Cardiac atrium fibroblast (primary cell): Measurements from ENCODE around the gene GLUD2. TPM values are rescaled to one million over a fixed set of nuclear protein-coding genes. Genes with fewer than 3 reads are reported as not detected.

Experiments
- total RNA-seq: library from RNA; depleted of rRNA; stranded (reverse); fragments of >200 nt; gene quantifications from 2 replicates; pipeline ENCODE4 v1.2.3, GENCODE V29; 2015

Gene GLUD2
- 0.90 and 2.1 TPM in 2 replicates for total RNA-seq

DNA sequence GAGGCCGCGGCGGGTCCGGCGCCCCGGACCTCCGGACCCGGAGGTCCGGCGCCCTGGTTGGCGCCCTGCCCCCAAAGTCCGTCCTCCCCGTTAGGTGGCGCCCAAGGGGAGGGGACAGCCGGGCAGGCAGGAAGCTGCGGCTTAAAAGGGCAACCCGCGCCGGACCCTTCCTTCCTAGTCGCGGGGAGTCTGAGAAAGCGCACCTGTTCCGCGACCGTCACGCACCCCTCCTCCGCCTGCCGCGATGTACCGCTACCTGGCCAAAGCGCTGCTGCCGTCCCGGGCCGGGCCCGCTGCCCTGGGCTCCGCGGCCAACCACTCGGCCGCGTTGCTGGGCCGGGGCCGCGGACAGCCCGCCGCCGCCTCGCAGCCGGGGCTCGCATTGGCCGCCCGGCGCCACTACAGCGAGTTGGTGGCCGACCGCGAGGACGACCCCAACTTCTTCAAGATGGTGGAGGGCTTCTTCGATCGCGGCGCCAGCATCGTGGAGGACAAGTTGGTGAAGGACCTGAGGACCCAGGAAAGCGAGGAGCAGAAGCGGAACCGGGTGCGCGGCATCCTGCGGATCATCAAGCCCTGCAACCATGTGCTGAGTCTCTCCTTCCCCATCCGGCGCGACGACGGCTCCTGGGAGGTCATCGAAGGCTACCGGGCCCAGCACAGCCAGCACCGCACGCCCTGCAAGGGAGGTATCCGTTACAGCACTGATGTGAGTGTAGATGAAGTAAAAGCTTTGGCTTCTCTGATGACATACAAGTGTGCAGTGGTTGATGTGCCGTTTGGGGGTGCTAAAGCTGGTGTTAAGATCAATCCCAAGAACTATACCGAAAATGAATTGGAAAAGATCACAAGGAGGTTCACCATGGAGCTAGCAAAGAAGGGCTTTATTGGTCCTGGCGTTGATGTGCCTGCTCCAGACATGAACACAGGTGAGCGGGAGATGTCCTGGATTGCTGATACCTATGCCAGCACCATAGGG lies at the start of gene GLUD2:
GLUD2 (plus strand) TSS at position 170 of the 979 bp plus-strand sequence; CDS start at position 245, 75 bp downstream.

Other genes starting within 250 kb of the GLUD2 start
- gene CT47B1, start 171.7 kb upstream of the GLUD2 start, total RNA-seq = not detected in 2 replicates
- gene CT47A11, start 110.5 kb upstream of the GLUD2 start, total RNA-seq = not detected in 2 replicates
- not detected in 2 replicates for gene CT47A10, start 105.6 kb upstream of the GLUD2 start, total RNA-seq
- not detected in 2 replicates for gene CT47A9, start 100.7 kb upstream of the GLUD2 start, total RNA-seq
- gene CT47A8, start 95.9 kb upstream of the GLUD2 start, total RNA-seq = not detected in 2 replicates
- not detected in 2 replicates for gene CT47A7, start 91.0 kb upstream of the GLUD2 start, total RNA-seq
- gene CT47A6, start 86.1 kb upstream of the GLUD2 start, total RNA-seq = not detected in 2 replicates
- not detected in 2 replicates for gene CT47A5, start 81.3 kb upstream of the GLUD2 start, total RNA-seq
- not detected in 2 replicates for gene CT47A4, start 76.4 kb upstream of the GLUD2 start, total RNA-seq
- gene CT47A3, start 71.5 kb upstream of the GLUD2 start, total RNA-seq = not detected in 2 replicates
- not detected in 2 replicates for gene CT47A2, start 66.7 kb upstream of the GLUD2 start, total RNA-seq
- gene CT47A1, start 61.9 kb upstream of the GLUD2 start, total RNA-seq = not detected in 2 replicates